HG03108 (cell line): ENCODE results near the gene SYT17.

Experiments used
- ATAC-seq: cut with Tn5 transposase; IDR thresholded peaks from one replicate; pipeline ENCODE4 v1.9.1; 2021; ENCODE audit warnings: moderate library complexity; ENCODE audit not compliant: unreplicated experiment

Gene SYT17

DNA sequence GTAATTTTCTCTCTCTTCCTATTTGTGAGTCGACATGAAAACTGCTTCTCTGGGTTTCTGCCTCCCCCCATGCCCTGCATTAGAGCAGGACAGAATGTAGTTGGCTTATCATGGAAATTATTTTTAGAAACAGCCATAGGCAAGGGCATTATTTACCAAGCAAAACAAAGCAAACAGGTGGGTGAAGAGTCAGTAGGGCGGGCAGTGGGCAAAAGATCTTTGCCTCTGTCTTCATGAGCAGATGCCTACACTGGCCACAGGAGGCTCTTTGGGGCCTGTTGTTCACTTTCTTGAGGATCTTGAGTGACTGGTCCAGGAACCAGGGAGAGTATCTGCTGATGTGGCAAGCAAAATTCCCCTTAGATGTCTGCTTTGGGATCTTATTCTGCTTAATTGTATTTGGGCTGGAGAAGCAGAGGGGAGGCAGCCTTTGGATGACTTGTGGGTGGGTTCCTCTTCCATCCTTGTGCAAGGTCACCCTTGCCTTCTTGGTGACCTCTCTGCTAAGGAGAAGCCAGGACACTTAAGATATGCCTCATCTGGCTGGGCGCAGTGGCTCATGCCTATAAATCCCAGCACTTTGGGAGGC is 75.0 kb downstream of the SYT17 start:
- ATAC-seq: no peak

GRCh38 chr16:19245326-19245925 is 77.4 kb downstream of the SYT17 start:
- no peak for ATAC-seq

GRCh38 chr16:19252904-19253303 is 84.9 kb downstream of the SYT17 start:
- ATAC-seq: no peak

DNA sequence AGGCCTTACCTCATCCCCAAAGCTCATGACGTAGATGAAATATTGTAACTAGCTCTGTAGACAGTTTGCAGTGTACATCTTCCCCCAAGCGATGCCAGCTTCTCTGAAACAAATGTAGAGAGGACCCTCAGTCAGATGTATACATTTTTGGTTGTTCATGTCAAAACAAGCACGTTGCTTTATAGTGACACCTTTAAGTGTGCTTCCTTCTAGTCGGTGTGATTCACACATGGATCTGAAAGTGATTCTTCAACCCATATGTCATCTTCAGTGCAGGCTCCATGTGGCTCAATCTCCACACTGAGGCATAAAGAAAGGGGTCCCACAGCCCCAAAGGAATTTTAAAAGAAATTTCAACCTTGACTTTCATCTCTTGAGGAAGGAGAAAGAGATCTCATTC is 86.6 kb downstream of the SYT17 start:
- no peak for ATAC-seq

DNA sequence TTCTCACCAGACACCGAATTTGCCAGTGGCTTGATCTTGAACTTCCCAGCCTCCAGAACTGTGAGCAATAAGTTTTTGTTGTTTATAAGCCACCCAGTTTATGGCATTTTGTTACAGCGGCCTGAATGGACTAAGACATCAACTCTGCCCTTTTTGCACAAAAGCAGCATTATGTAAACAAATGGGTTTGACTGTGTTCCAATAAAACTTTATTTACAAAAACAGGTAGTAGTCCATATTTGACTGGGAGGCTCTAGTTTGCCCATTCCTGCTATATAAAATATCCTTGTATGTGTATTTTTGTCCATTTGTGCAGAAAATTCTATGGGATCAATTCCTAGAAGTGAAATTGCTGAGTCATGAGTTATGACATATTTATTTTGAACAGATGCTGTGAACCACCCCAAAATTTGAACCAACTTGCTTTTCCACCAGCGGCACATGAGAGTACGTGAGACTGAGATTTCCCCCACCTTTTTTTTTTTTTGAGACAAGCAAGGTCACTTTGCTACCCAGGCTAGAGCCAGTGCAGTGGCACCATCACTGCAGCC is 96.2 kb downstream of the SYT17 start:
- ATAC-seq: no peak

DNA sequence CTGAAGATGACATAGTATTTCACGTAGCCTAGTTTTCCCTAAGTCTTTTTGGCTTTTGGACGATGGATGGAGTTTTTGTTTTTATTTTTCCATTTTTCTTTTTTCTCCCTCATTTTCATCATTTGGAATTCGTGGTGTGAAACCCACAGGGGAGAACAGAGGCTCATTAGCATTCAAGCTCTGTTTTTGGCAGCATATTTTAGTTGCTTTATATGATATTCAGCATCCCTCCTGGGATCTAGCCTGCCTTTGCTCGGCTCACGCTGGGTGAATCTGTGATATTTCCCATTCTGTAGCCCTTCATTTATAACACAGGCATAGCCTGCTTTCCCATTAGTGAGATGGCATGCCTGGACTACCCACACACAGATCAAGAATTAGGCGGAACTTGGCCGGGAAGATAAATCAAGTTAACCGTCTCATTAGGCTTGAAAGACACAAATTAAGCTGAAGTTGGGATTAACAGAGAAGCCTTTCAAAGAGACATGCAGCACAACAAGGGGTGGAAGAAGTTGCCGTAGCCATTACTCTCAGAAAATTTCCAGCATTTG is 97.4 kb downstream of the SYT17 start:
- no peak for ATAC-seq

GRCh38 chr16:19266774-19267173 is 98.7 kb downstream of the SYT17 start:
- no peak for ATAC-seq

DNA sequence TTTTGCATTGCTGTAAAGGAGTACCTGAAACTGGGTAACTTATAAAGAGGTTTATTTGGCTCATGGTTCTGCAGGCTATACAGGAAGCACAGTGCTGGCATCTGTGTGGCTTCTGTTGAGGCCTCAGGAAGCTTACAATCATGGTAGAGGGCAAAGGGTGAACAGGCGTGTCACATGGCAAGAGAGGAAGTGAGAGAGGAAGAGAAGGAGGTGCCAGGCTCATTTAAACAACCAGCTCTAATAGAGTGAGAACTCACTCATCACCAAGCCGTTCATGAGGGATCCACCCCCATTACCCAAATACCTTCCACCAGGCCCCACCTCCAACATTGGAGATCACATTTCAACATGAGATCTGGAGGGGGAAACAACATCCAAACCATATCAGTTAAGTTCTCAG is 101.1 kb downstream of the SYT17 start:
- ATAC-seq: no peak

- ATAC-seq: no peak
Observed at GRCh38 chr16:19274165-19274797, 106.2 kb downstream of the SYT17 start.

DNA sequence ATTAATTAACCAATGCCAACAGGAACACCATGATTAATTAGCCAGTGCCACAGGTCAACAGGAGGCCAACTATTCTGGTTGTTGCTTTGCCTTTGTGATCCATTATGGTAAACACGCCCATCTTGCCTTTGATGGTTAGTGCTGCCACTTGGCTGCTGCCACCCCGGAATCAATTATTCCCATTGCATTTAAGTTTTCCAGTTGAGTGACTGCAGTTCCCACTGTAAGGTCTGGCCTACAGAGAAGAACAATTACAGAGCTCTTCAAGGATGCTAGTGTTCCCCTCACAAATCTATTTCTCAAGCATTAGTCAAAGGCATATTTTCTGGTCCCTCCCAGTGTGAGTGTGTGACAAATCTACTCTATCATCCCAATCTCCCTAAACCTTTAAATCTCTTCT is 110.4 kb downstream of the SYT17 start:
- ATAC-seq: no peak

DNA sequence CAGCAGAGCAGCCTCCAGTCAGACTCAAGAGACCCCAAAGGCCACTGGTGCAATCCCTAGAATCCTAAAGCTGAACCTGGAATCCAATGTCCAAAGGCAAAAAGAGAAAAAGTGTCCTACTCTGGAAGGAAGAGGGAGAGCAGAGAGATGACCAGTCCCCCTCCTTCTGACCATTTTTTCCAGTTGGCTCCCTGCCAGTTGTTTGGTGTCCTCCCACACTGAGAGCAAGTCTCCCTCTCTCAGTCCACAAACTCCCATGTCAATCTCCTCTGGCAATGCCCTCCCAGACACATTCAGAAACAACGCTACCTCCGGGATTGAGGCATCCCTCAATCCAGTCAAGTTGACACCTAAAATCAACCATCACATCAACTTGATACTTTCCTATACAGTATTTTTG is 113.2 kb downstream of the SYT17 start:
- ATAC-seq: no peak

- ATAC-seq: no peak
Observed at GRCh38 chr16:19282101-19282500, 114.1 kb downstream of the SYT17 start.

DNA sequence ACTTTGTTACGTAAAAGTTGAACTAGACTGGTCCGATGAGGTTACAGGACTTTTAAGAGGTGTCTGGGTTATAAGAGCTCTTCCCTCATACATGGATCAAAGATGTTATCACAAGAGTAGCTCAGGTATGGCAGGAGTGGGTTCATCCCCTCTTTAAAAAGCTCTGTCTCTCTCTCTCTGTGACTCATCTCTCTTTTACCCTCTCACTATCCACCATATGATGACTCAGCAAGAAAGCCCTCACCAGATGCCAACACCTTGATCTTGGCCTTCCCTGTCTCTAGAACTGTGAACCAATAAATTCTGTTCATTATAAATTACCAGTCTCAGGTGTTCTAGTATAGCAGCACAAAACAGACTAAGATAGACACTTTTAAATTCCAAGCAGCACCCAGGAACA is 115.6 kb downstream of the SYT17 start:
- no peak for ATAC-seq

DNA sequence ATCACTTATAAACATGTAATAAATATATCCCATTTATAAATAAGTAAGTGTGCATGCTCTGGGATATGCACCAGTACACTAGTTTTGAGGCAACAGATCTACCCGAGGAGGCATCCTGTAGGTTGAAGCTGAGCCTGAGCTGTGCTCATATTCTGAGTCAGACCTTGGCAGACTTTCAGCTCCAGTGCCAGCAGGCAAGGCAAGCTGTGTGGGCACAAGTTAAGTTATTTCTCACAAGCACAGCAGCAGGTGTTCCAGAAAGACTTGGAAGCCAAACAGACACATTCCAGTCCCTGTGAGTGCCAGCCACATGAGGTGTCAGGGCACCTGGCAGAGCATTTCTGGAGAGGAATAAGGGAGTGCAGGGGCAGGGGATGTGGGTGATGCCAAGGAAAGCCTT is 116.2 kb downstream of the SYT17 start:
- no peak for ATAC-seq

GRCh38 chr16:19285431-19285830 is 117.4 kb downstream of the SYT17 start, which contains the start of gene CLEC19A:
CLEC19A (plus strand) TSS chr16:19285731; CDS start chr16:19285852, 121 bp downstream.
- ATAC-seq: no peak

DNA sequence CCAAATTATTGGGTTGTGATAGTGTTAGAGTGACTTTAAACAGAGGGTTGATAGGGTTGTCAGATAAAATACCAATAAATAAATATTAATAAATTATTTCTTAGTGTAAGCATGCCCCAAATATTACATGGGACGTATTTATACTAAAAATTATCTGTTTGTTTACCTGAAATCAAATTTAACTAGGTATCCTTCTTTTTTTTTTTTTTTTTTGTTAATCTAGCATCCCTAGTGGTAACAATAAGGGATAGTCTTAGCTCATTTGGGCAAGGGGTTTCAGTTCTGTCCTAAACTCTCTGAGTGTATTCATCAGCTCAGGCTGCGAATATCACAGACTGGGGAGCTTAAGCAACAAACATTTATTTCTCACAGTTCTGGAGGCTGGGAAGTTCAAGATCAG is 118.8 kb downstream of the SYT17 start:
- no peak for ATAC-seq

DNA sequence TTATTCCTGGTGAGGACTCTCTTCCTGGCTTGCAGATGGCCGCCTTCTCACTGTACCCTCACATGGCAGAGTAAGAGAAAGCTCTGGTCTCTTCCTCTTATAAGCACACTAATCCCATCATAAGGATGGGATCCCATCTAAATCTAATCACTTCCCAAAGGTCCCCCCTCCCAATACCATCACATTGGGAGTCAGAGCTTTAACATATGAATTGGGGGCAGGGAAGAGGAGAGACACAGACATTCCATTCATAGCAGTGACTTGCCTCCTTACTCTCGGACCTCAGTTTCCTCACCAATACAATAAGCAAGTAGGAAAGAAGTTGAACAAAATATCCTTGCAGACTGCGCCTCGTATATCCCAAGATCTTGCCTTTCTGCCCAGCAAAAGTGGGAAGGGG is 119.2 kb downstream of the SYT17 start:
- no peak for ATAC-seq

GRCh38 chr16:19288872-19289799 is 121.1 kb downstream of the SYT17 start:
- ATAC-seq: no peak

DNA sequence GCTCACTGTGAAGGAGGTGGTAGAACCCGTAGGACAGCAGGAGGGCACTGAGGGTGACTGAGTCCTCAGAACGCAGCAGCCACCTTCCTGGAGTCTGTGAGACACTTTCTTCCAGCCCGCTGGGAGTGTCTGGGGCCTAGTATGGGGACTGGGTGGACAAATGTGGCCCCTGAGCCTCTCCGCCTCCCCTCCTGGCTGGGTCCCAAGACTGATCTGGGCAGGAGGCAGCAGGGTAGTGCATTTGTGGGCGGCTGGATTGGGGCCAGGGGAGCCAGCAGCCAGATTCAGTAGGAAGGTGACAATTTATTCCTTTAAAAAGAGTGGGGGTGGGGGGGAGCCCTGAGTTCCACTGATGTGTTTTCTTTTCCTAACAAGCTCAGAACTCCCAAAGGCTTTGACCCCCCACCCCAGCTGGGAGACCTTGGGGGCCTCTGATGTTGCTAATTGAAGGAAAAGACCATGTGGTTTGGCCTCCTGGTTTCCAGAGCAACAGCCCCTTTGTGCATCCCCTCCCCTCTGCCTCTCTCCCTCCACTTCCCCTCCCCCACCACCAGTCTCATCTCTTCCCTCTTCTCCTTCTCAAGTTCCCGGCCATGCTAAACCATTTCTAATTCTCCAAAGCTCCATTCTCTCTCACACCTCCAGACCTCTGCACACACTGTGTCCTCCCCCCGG is 121.9 kb downstream of the SYT17 start:
- no peak for ATAC-seq

DNA sequence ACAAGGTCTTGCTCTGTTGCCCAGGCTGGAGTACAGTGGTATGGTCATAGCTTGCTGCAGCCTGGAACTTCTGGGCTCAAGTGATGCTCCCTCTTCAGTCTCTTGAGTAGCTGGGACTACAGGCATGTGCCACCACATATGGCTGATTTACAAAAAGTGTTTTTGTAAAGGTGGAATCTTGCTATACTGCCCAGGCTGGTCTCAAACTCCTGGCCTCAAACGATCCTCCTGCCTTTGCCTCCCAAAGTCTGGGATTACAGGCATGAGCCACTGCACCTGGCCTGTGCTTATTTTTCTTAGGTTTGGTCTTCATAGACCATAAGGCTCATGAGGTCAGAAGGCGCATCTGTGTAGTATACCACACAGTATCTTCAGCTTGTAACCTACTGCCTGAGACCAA is 122.8 kb downstream of the SYT17 start:
- ATAC-seq: no peak
